WTC11 (cell line): ENCODE measurements around the gene PRRX1. TPM values are rescaled to one million over a fixed set of nuclear protein-coding genes. Genes with fewer than 3 reads are reported as not detected.

Experiments used
- ATAC-seq: fragments of 200-7000 bp; cut with Tn5 transposase; 2 replicates; pipeline ENCODE4 v1.10.0; 2021; ENCODE audit warnings: mild to moderate bottlenecking, moderate library complexity
- CTCF ChIA-PET: fragments of 300-600 bp; sonication (Branson Sonifier 250); formaldehyde crosslinking; loops from one replicate; lab custom pipeline; 2021; ENCODE audit warnings: antibody characterized with exemption; lab: Charles Lee
- POLR2A ChIA-PET: fragments of 350-600 bp; sonication (Branson Sonifier 250); formaldehyde crosslinking; loops from one replicate; lab custom pipeline; 2021; ENCODE audit warnings: antibody characterized with exemption; lab: Charles Lee
- DNase-seq: peaks from one replicate; pipeline ENCODE4 v3.0.0; 2021; ENCODE audit warnings: low spot score
- H3K27ac Mint-ChIP-seq: 2 replicates; pipeline ENCODE4 v1.8.0; 2021; ENCODE audit warnings: mixed read lengths
- H3K27me3 Mint-ChIP-seq: 2 replicates; pipeline ENCODE4 v1.8.0; 2021; ENCODE audit warnings: low read depth, mild to moderate bottlenecking, moderate library complexity, mixed read lengths
- H3K36me3 Mint-ChIP-seq: 2 replicates; pipeline ENCODE4 v1.8.0; 2021; ENCODE audit warnings: mixed read lengths
- H3K4me1 Mint-ChIP-seq: 2 replicates; pipeline ENCODE4 v1.8.0; 2022; ENCODE audit warnings: mixed read lengths
- H3K4me3 Mint-ChIP-seq: 2 replicates; pipeline ENCODE4 v1.8.0; 2021; ENCODE audit warnings: mild to moderate bottlenecking, moderate library complexity, mixed read lengths
- H3K9me3 Mint-ChIP-seq: 2 replicates; pipeline ENCODE4 v1.8.0; 2021; ENCODE audit warnings: mixed read lengths
- ELF4 ChIP-seq: sonication (generic); formaldehyde crosslinking; IDR thresholded peaks from 2 replicates; pipeline ENCODE4 v1.8.1; 2022; ENCODE audit warnings: low read depth, mild to moderate bottlenecking, moderate library complexity, missing genetic modification reagents
- GRHL2 ChIP-seq: fragments of 250-450 bp; sonication (Bioruptor Pico); IDR thresholded peaks from 2 replicates; pipeline ENCODE4 v1.8.0; 2022; ENCODE audit warnings: mild to moderate bottlenecking, moderate library complexity; ENCODE audit not compliant: insufficient replicate concordance, severe bottlenecking
- HMGA2 ChIP-seq: fragments of 250-450 bp; sonication (Bioruptor Pico); IDR thresholded peaks from 2 replicates; pipeline ENCODE4 v1.4.0; 2021; ENCODE audit warnings: mild to moderate bottlenecking, moderate library complexity
- IRF2 ChIP-seq: sonication (generic); formaldehyde crosslinking; IDR thresholded peaks from 2 replicates; pipeline ENCODE4 v1.8.0; 2022; ENCODE audit warnings: low read depth, missing genetic modification reagents, borderline replicate concordance
- MXD4 ChIP-seq: fragments of 250-450 bp; sonication (Bioruptor Pico); IDR thresholded peaks from 2 replicates; pipeline ENCODE4 v1.8.0; 2021; ENCODE audit warnings: mild to moderate bottlenecking, moderate library complexity, borderline replicate concordance
- MYBL2 ChIP-seq: sonication (generic); formaldehyde crosslinking; IDR thresholded peaks from 2 replicates; pipeline ENCODE4 v1.8.1; 2023; ENCODE audit warnings: mild to moderate bottlenecking, moderate library complexity, missing genetic modification reagents
- NR1H2 ChIP-seq: sonication (generic); formaldehyde crosslinking; IDR thresholded peaks from 2 replicates; pipeline ENCODE4 v1.9.0; 2021; ENCODE audit warnings: mild to moderate bottlenecking, moderate library complexity, missing genetic modification reagents
- RELA ChIP-seq: sonication (generic); formaldehyde crosslinking; IDR thresholded peaks from 2 replicates; pipeline ENCODE4 v1.8.1; 2022; ENCODE audit warnings: missing genetic modification reagents, mild to moderate bottlenecking, borderline replicate concordance
- SMAD3 ChIP-seq: sonication (generic); formaldehyde crosslinking; IDR thresholded peaks from 2 replicates; pipeline ENCODE4 v1.8.0; 2022; ENCODE audit warnings: missing genetic modification reagents, mild to moderate bottlenecking, borderline replicate concordance
- TCF7 ChIP-seq: sonication (generic); formaldehyde crosslinking; IDR thresholded peaks from 2 replicates; pipeline ENCODE4 v1.8.0; 2022; ENCODE audit warnings: mild to moderate bottlenecking, low read depth, missing genetic modification reagents, moderate library complexity
- TEAD1 ChIP-seq: sonication (generic); formaldehyde crosslinking; IDR thresholded peaks from 2 replicates; pipeline ENCODE4 v1.8.0; 2022; ENCODE audit warnings: mild to moderate bottlenecking, missing genetic modification reagents
- ZNF232 ChIP-seq: sonication (generic); formaldehyde crosslinking; IDR thresholded peaks from 2 replicates; pipeline ENCODE4 v1.8.0; 2022; ENCODE audit warnings: mild to moderate bottlenecking, missing genetic modification reagents
- ZNF671 ChIP-seq: fragments of 250-450 bp; sonication (Bioruptor Pico); IDR thresholded peaks from 2 replicates; pipeline ENCODE4 v1.8.0; 2021; ENCODE audit warnings: mild to moderate bottlenecking
- total RNA-seq: library from RNA; stranded (reverse); gene quantifications from 3 replicates; pipeline ENCODE4 v1.2.3, GENCODE V29; 2021
- TF ChIP-seq, protein P1 (sequence below): sonication (generic); formaldehyde crosslinking; IDR thresholded peaks from 2 replicates; pipeline ENCODE4 v1.8.1; 2022; ENCODE audit warnings: low read depth, missing genetic modification reagents, borderline replicate concordance
- TF ChIP-seq, protein P2 (sequence below): sonication (generic); formaldehyde crosslinking; IDR thresholded peaks from 2 replicates; pipeline ENCODE4 v1.8.1; 2022; ENCODE audit warnings: mild to moderate bottlenecking, missing genetic modification reagents, moderate library complexity, borderline replicate concordance
- TF ChIP-seq, protein P3 (sequence below): sonication (generic); formaldehyde crosslinking; IDR thresholded peaks from 2 replicates; pipeline ENCODE4 v1.8.1; 2023; ENCODE audit warnings: mild to moderate bottlenecking, missing genetic modification reagents, borderline replicate concordance
- TF ChIP-seq, protein P4 (sequence below): sonication (generic); formaldehyde crosslinking; IDR thresholded peaks from 2 replicates; pipeline ENCODE4 v1.8.1; 2022; ENCODE audit warnings: mild to moderate bottlenecking, moderate library complexity, missing genetic modification reagents
- TF ChIP-seq, protein P5 (sequence below): fragments of 200-600 bp; IDR thresholded peaks from 2 replicates; pipeline ENCODE4 v1.8.0; 2022; ENCODE audit warnings: antibody characterized with exemption
- TF ChIP-seq, protein P6 (sequence below): sonication (generic); formaldehyde crosslinking; IDR thresholded peaks from 2 replicates; pipeline ENCODE4 v1.8.1; 2023; ENCODE audit warnings: mild to moderate bottlenecking, missing genetic modification reagents, moderate library complexity

PRRX1 gene
- total RNA-seq, 1 experiment from 2014 or later, result 0.31 TPM

DNA sequence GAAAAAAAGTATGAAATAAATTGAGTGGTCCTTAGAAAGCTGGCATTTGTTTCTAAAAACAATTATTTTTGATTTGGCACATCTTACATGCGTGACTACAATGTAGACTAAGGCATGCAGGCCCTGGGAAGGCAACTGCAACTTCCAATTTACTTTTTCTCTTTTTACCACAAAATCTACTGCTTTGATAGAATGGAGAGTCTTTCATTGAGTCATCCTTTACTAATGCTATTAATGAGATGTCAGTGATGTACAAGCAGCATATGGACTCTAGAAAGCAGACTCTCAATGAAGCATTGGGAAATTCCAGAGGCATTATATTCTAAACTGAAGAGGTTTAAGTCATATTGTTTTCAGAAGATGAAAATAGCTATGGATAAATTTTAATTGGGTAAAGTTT, 29.6 kb upstream of the PRRX1 start (continued):
- TF ChIP-seq, protein P1, sequence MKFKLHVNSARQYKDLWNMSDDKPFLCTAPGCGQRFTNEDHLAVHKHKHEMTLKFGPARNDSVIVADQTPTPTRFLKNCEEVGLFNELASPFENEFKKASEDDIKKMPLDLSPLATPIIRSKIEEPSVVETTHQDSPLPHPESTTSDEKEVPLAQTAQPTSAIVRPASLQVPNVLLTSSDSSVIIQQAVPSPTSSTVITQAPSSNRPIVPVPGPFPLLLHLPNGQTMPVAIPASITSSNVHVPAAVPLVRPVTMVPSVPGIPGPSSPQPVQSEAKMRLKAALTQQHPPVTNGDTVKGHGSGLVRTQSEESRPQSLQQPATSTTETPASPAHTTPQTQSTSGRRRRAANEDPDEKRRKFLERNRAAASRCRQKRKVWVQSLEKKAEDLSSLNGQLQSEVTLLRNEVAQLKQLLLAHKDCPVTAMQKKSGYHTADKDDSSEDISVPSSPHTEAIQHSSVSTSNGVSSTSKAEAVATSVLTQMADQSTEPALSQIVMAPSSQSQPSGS, result no peak
- TF ChIP-seq ZNF232 (CRISPR knock-in tag), result no peak
- TF ChIP-seq, all 79 proteins: peak for 0

DNA sequence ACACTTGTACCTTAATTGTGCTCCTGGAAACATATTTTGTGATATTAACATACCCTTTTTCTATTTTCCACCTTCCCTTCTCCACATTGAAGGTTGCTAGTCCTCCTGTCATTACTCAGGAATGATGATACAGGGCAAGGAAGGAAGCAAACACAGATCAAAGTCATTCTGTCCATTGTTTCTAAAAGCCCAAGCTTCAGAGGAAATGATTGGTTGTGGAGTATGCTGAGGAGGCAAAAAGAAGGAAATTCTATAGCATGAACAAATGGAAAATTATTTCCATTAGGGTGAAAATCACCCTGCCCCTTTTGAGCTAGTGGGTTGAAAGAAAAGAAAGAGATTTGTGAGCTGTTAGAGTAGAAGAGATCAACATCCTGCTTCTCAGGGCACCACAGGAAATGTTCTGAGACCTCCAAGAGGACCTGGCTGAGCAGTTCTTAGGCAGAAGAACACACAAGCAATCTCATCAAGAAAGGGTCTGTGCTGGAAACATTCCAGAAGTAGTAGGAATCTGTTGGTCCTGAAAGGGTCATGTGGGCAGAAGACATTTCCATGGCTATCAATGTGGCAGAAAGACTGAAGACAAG, 29.0 kb upstream of the PRRX1 start:
- H3K27ac Mint-ChIP-seq, result no peak overlapping the region
- ChIA-PET POLR2A (no interaction called here), CTCF (no interaction called here)
- no peak overlapping the region for H3K4me3 Mint-ChIP-seq
- 0 out of 2 replicates have a peak, but pooled peaks cover 2% of the 10 kb centered on the region for H3K36me3 Mint-ChIP-seq
- ATAC-seq (no peak), DNase-seq (no peak)
- peaks cover 8% of the 10 kb centered on the region for H3K9me3 Mint-ChIP-seq
- no peaks in the 10 kb centered on the region for H3K27me3 Mint-ChIP-seq
- TF ChIP-seq, protein P2, sequence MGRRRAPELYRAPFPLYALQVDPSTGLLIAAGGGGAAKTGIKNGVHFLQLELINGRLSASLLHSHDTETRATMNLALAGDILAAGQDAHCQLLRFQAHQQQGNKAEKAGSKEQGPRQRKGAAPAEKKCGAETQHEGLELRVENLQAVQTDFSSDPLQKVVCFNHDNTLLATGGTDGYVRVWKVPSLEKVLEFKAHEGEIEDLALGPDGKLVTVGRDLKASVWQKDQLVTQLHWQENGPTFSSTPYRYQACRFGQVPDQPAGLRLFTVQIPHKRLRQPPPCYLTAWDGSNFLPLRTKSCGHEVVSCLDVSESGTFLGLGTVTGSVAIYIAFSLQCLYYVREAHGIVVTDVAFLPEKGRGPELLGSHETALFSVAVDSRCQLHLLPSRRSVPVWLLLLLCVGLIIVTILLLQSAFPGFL, result no peak
- TF ChIP-seq SMAD3 (CRISPR knock-in tag), result no peak
- TF ChIP-seq, protein P3, sequence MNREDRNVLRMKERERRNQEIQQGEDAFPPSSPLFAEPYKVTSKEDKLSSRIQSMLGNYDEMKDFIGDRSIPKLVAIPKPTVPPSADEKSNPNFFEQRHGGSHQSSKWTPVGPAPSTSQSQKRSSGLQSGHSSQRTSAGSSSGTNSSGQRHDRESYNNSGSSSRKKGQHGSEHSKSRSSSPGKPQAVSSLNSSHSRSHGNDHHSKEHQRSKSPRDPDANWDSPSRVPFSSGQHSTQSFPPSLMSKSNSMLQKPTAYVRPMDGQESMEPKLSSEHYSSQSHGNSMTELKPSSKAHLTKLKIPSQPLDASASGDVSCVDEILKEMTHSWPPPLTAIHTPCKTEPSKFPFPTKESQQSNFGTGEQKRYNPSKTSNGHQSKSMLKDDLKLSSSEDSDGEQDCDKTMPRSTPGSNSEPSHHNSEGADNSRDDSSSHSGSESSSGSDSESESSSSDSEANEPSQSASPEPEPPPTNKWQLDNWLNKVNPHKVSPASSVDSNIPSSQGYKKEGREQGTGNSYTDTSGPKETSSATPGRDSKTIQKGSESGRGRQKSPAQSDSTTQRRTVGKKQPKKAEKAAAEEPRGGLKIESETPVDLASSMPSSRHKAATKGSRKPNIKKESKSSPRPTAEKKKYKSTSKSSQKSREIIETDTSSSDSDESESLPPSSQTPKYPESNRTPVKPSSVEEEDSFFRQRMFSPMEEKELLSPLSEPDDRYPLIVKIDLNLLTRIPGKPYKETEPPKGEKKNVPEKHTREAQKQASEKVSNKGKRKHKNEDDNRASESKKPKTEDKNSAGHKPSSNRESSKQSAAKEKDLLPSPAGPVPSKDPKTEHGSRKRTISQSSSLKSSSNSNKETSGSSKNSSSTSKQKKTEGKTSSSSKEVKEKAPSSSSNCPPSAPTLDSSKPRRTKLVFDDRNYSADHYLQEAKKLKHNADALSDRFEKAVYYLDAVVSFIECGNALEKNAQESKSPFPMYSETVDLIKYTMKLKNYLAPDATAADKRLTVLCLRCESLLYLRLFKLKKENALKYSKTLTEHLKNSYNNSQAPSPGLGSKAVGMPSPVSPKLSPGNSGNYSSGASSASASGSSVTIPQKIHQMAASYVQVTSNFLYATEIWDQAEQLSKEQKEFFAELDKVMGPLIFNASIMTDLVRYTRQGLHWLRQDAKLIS, result no peak
- TF ChIP-seq, protein P4, sequence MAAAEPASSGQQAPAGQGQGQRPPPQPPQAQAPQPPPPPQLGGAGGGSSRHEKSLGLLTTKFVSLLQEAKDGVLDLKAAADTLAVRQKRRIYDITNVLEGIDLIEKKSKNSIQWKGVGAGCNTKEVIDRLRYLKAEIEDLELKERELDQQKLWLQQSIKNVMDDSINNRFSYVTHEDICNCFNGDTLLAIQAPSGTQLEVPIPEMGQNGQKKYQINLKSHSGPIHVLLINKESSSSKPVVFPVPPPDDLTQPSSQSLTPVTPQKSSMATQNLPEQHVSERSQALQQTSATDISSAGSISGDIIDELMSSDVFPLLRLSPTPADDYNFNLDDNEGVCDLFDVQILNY (CRISPR knock-in tag), result no peak
- no peak for TF ChIP-seq ELF4 (CRISPR knock-in tag)
- no peak for TF ChIP-seq ZNF232 (CRISPR knock-in tag)
- no peak for TF ChIP-seq GRHL2 (CRISPR knock-in tag)
- no peak for TF ChIP-seq ZNF671 (CRISPR knock-in tag)
- TF ChIP-seq HMGA2 (CRISPR knock-in tag), result no peak
- TF ChIP-seq RELA, result no peak
- H3K4me1 Mint-ChIP-seq, result peaks cover 3% of the 10 kb centered on the region; the same call in 1 of the 2 replicates

DNA sequence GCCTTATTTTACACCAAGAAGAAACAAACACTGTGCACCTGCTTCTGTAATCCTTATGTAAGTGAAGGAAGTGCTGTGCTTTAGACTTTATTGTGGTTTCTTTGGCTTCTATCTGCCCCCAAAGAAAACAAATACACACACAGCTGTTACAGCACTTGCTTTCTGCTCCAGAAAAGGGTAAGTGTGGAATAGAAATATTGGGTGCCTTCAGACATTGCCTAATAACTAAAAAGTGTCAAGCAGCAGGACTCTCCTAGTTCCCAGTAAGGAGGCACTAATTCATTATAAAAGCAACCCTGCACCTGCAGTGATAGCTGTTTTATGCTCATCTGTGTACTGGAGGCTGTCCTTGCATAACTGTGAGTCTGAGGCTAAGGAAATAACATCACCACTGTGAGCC, 23.4 kb upstream of the PRRX1 start:
- DNase-seq, result no peak
- POLR2A ChIA-PET, result no interaction called here

DNA sequence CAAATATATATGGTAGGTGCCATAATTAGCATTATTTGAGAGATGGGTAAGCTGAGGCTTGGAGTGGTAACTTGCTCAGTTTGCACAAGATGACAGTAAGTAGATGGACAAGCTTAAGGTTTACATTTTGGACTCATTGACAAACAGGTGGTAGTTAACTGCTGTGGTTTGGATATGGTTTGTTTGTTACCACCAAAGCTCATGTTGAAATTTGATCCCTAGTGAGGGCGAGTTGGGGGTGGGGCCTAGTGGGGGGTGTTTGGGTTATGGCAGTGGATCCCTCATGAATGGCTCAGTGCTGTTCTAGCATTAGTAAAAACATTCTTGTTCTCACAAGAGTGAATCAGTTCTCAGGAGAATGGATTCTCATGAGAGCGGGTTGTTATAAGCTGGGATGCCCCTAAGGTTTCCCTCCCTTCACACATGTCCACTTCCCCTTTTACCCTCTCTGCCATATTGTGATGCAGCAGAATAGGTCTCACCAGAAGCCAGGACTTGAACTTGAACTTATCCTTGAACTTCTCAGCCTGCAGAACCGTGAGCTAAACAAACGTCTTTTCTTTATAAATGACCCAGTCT, 6.6 kb upstream of the PRRX1 start:
- no peak overlapping the region for H3K27ac Mint-ChIP-seq
- no peaks in the 10 kb centered on the region for H3K36me3 Mint-ChIP-seq
- peaks cover 69% of the 10 kb centered on the region for H3K27me3 Mint-ChIP-seq
- H3K4me3 Mint-ChIP-seq, result no peak overlapping the region
- peaks cover 35% of the 10 kb centered on the region for H3K4me1 Mint-ChIP-seq
- POLR2A ChIA-PET, result interaction anchor here (0.8 kb wide), 1 partner anchor 69 kb away, joined by 3 read pairs; no protein-coding TSS in a partner anchor
- ATAC-seq (no peak), DNase-seq (no peak)
- no peaks in the 10 kb centered on the region for H3K9me3 Mint-ChIP-seq
- CTCF ChIA-PET, result no interaction called here
- no peak for TF ChIP-seq TEAD1 (CRISPR knock-in tag)
- no peak for TF ChIP-seq TCF7 (CRISPR knock-in tag)
- TF ChIP-seq MYBL2, result no peak
- TF ChIP-seq, protein P5, sequence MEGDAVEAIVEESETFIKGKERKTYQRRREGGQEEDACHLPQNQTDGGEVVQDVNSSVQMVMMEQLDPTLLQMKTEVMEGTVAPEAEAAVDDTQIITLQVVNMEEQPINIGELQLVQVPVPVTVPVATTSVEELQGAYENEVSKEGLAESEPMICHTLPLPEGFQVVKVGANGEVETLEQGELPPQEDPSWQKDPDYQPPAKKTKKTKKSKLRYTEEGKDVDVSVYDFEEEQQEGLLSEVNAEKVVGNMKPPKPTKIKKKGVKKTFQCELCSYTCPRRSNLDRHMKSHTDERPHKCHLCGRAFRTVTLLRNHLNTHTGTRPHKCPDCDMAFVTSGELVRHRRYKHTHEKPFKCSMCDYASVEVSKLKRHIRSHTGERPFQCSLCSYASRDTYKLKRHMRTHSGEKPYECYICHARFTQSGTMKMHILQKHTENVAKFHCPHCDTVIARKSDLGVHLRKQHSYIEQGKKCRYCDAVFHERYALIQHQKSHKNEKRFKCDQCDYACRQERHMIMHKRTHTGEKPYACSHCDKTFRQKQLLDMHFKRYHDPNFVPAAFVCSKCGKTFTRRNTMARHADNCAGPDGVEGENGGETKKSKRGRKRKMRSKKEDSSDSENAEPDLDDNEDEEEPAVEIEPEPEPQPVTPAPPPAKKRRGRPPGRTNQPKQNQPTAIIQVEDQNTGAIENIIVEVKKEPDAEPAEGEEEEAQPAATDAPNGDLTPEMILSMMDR, result no peak
- TF ChIP-seq, protein P6, sequence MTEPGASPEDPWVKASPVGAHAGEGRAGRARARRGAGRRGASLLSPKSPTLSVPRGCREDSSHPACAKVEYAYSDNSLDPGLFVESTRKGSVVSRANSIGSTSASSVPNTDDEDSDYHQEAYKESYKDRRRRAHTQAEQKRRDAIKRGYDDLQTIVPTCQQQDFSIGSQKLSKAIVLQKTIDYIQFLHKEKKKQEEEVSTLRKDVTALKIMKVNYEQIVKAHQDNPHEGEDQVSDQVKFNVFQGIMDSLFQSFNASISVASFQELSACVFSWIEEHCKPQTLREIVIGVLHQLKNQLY (CRISPR knock-in tag), result no peak
- TF ChIP-seq IRF2 (CRISPR knock-in tag), result no peak

More for the DNA sequence above, 23.4 kb upstream of the PRRX1 start:
- TF ChIP-seq MXD4 (CRISPR knock-in tag), result no peak
- TF ChIP-seq NR1H2 (CRISPR knock-in tag), result no peak
- no peak for TF ChIP-seq TEAD1 (CRISPR knock-in tag)
- Mint-ChIP-seq H3K9me3 (peaks cover 11% of the 10 kb centered on the region), H3K27me3 (no peaks in the 10 kb centered on the region), H3K36me3 (0 out of 2 replicates have a peak, but pooled peaks cover 2% of the 10 kb centered on the region), H3K4me3 (no peak overlapping the region), H3K4me1 (peaks cover 5% of the 10 kb centered on the region), H3K27ac (no peak overlapping the region)
- CTCF ChIA-PET, result no interaction called here
- ATAC-seq, result no peak
